Measurements from ENCODE around the gene ERBB4. TPM values are rescaled to one million over a fixed set of nuclear protein-coding genes. Genes with fewer than 3 reads are reported as not detected.
A peak's percentile ranks its signal among the peaks of the same experiment; 100 is the strongest.

ERBB4 gene
- total and polyA plus RNA-seq, 5 donors: 4.3 to 38.8 (median 33.4) TPM

- WGBS: 21% methylated on average over 3 of the region's 3 CpGs
- H3K27me3 ChIP-seq (ENCODE audit: control insufficient read depth, insufficient read depth): no peaks in the 10 kb centered on the region
- H3K9me3 ChIP-seq (ENCODE audit: control insufficient read depth, low read length): no peaks in the 10 kb centered on the region
- ATAC-seq (no peak), DNase-seq (no peak)
- intact Hi-C loops (cut with DNase I): no loop called here
- no peaks in the 10 kb centered on the region for H3K4me1 ChIP-seq (ENCODE audit: control insufficient read depth, insufficient read depth, low read length)
- H3K27ac ChIP-seq (ENCODE audit: low read length): no peak overlapping the region
- H3K4me3 ChIP-seq (ENCODE audit: low read length): no peak overlapping the region
Observed at GRCh38 chr2:212173756-212174510, 364.7 kb downstream of the ERBB4 start.

GRCh38 chr2:212173331-212173730, 365.3 kb downstream of the ERBB4 start:
- Histone ChIP-seq H3K4me3 (ENCODE audit: low read length) (no peak overlapping the region), H3K4me1 (ENCODE audit: control insufficient read depth, insufficient read depth, low read length) (no peaks in the 10 kb centered on the region), H3K27me3 (ENCODE audit: control insufficient read depth, insufficient read depth) (no peaks in the 10 kb centered on the region), H3K27ac (ENCODE audit: low read length) (no peak overlapping the region), H3K9me3 (ENCODE audit: control insufficient read depth, low read length) (no peaks in the 10 kb centered on the region)
- ATAC-seq: no peak
- WGBS: 51% methylated on average over 1 of the region's 1 CpG
- intact Hi-C loops (cut with DNase I): no loop called here
- no peak for DNase-seq

- Histone ChIP-seq H3K9me3 (ENCODE audit: control insufficient read depth, low read length) (no peaks in the 10 kb centered on the region), H3K4me1 (ENCODE audit: control insufficient read depth, insufficient read depth, low read length) (no peaks in the 10 kb centered on the region), H3K27ac (ENCODE audit: low read length) (no peak overlapping the region), H3K27me3 (ENCODE audit: control insufficient read depth, insufficient read depth) (no peaks in the 10 kb centered on the region), H3K4me3 (ENCODE audit: low read length) (no peak overlapping the region)
- WGBS: 67% methylated on average over 2 of the region's 2 CpGs
- ATAC-seq: no peak
- intact Hi-C loops (cut with DNase I): no loop called here
- DNase-seq: no peak
Observed at GRCh38 chr2:212170382-212170781, 368.2 kb downstream of the ERBB4 start.

GRCh38 chr2:212158081-212158480, 380.5 kb downstream of the ERBB4 start:
- H3K4me3 ChIP-seq (ENCODE audit: low read length): no peak overlapping the region
- H3K4me1 ChIP-seq (ENCODE audit: control insufficient read depth, insufficient read depth, low read length): no peaks in the 10 kb centered on the region
- DNase-seq (no peak), ATAC-seq (no peak)
- H3K27me3 ChIP-seq (ENCODE audit: control insufficient read depth, insufficient read depth): no peaks in the 10 kb centered on the region
- no peaks in the 10 kb centered on the region for H3K9me3 ChIP-seq (ENCODE audit: control insufficient read depth, low read length)
- intact Hi-C loops (cut with DNase I): loop anchor here in 1 of 4 donors (10.0 kb wide), 1 partner anchor 377 kb away; the partner anchor contains the start of gene ERBB4
- WGBS: 78% methylated on average over 1 of the region's 1 CpG
- no peak overlapping the region for H3K27ac ChIP-seq (ENCODE audit: low read length)

- Histone ChIP-seq H3K4me1 (ENCODE audit: control insufficient read depth, insufficient read depth, low read length) (no peaks in the 10 kb centered on the region), H3K4me3 (ENCODE audit: low read length) (no peak overlapping the region), H3K9me3 (ENCODE audit: control insufficient read depth, low read length) (no peaks in the 10 kb centered on the region), H3K27me3 (ENCODE audit: control insufficient read depth, insufficient read depth) (no peaks in the 10 kb centered on the region), H3K27ac (ENCODE audit: low read length) (no peak overlapping the region)
- ATAC-seq (no peak), DNase-seq (no peak)
- 17% methylated on average over 1 of the region's 1 CpG for WGBS
- intact Hi-C loops (cut with DNase I): loop anchor here in 1 of 4 donors (10.0 kb wide), 1 partner anchor 378 kb away; the partner anchor contains the start of gene ERBB4
Observed at GRCh38 chr2:212157012-212157411, 381.6 kb downstream of the ERBB4 start.

GRCh38 chr2:212156088-212156487, 382.5 kb downstream of the ERBB4 start:
- Histone ChIP-seq H3K27me3 (ENCODE audit: control insufficient read depth, insufficient read depth) (no peaks in the 10 kb centered on the region), H3K27ac (ENCODE audit: low read length) (no peak overlapping the region), H3K4me1 (ENCODE audit: control insufficient read depth, insufficient read depth, low read length) (no peaks in the 10 kb centered on the region), H3K4me3 (ENCODE audit: low read length) (no peak overlapping the region), H3K9me3 (ENCODE audit: control insufficient read depth, low read length) (no peaks in the 10 kb centered on the region)
- intact Hi-C loops (cut with DNase I): loop anchor here in 1 of 4 donors (10.0 kb wide), 1 partner anchor 379 kb away; the partner anchor contains the start of gene ERBB4
- DNase-seq (no peak), ATAC-seq (no peak)
- 87% methylated on average over 3 of the region's 3 CpGs for WGBS

- Histone ChIP-seq H3K4me1 (ENCODE audit: control insufficient read depth, insufficient read depth, low read length) (no peaks in the 10 kb centered on the region), H3K27me3 (ENCODE audit: control insufficient read depth, insufficient read depth) (no peaks in the 10 kb centered on the region), H3K27ac (ENCODE audit: low read length) (no peak overlapping the region), H3K9me3 (ENCODE audit: control insufficient read depth, low read length) (no peaks in the 10 kb centered on the region), H3K4me3 (ENCODE audit: low read length) (no peak overlapping the region)
- WGBS: 51% methylated on average over 2 of the region's 2 CpGs
- intact Hi-C loops (cut with DNase I): loop anchor here in 1 of 4 donors (10.0 kb wide), 1 partner anchor 380 kb away; the partner anchor contains the start of gene ERBB4
- no peak for DNase-seq
- peak; percentile 51 to 69 for ATAC-seq
Observed at GRCh38 chr2:212154477-212154878, 384.1 kb downstream of the ERBB4 start.

- ATAC-seq (no peak), DNase-seq (no peak)
- WGBS: 66% methylated on average over 2 of the region's 2 CpGs
Observed at GRCh38 chr2:212153923-212154322, 384.7 kb downstream of the ERBB4 start.

GRCh38 chr2:212147921-212148513, 390.6 kb downstream of the ERBB4 start:
- Histone ChIP-seq H3K27me3 (ENCODE audit: control insufficient read depth, insufficient read depth) (no peaks in the 10 kb centered on the region), H3K4me3 (ENCODE audit: low read length) (no peak overlapping the region), H3K9me3 (ENCODE audit: control insufficient read depth, low read length) (no peaks in the 10 kb centered on the region), H3K4me1 (ENCODE audit: control insufficient read depth, insufficient read depth, low read length) (no peaks in the 10 kb centered on the region), H3K27ac (ENCODE audit: low read length) (no peak overlapping the region)
- intact Hi-C loops (cut with DNase I): no loop called here
- 53% methylated on average over 2 of the region's 2 CpGs for WGBS
- DNase-seq (no peak), ATAC-seq (no peak)

More at GRCh38 chr2:212153923-212154322, 384.7 kb downstream of the ERBB4 start:
- H3K27ac ChIP-seq (ENCODE audit: low read length): no peak overlapping the region
- no peaks in the 10 kb centered on the region for H3K27me3 ChIP-seq (ENCODE audit: control insufficient read depth, insufficient read depth)
- no peaks in the 10 kb centered on the region for H3K9me3 ChIP-seq (ENCODE audit: control insufficient read depth, low read length)
- intact Hi-C loops (cut with DNase I): loop anchor here in 1 of 4 donors (10.0 kb wide), 1 partner anchor 381 kb away; the partner anchor contains the start of gene ERBB4
- H3K4me1 ChIP-seq (ENCODE audit: control insufficient read depth, insufficient read depth, low read length): no peaks in the 10 kb centered on the region
- no peak overlapping the region for H3K4me3 ChIP-seq (ENCODE audit: low read length)

GRCh38 chr2:212146416-212146815, 392.2 kb downstream of the ERBB4 start:
- Histone ChIP-seq H3K9me3 (ENCODE audit: control insufficient read depth, low read length) (no peaks in the 10 kb centered on the region), H3K27me3 (ENCODE audit: control insufficient read depth, insufficient read depth) (no peaks in the 10 kb centered on the region), H3K4me1 (ENCODE audit: control insufficient read depth, insufficient read depth, low read length) (no peaks in the 10 kb centered on the region), H3K4me3 (ENCODE audit: low read length) (no peak overlapping the region), H3K27ac (ENCODE audit: low read length) (no peak overlapping the region)
- ATAC-seq: no peak
- DNase-seq: no peak
- intact Hi-C loops (cut with DNase I): no loop called here
- WGBS: 81% methylated on average over 3 of the region's 3 CpGs

GRCh38 chr2:212145121-212145520, 393.5 kb downstream of the ERBB4 start:
- intact Hi-C loops (cut with DNase I): no loop called here
- no peaks in the 10 kb centered on the region for H3K27me3 ChIP-seq (ENCODE audit: control insufficient read depth, insufficient read depth)
- no peaks in the 10 kb centered on the region for H3K9me3 ChIP-seq (ENCODE audit: control insufficient read depth, low read length)
- H3K4me3 ChIP-seq (ENCODE audit: low read length): no peak overlapping the region
- DNase-seq (no peak), ATAC-seq (peak in 1 of 2 donors; percentile 51)
- no peak overlapping the region for H3K27ac ChIP-seq (ENCODE audit: low read length)
- no peaks in the 10 kb centered on the region for H3K4me1 ChIP-seq (ENCODE audit: control insufficient read depth, insufficient read depth, low read length)
- WGBS: 67% methylated on average over 1 of the region's 1 CpG

All from right cardiac atrium (tissue), 5 donors.